Mucosa of descending colon (tissue), 3 donors: ENCODE data around the gene SLC37A1. TPM values are rescaled to one million over a fixed set of nuclear protein-coding genes. Genes with fewer than 3 reads are reported as not detected.
A peak's percentile ranks its signal among the peaks of the same experiment; 100 is the strongest.

Source experiments
- ATAC-seq: fragments of 200-7000 bp; cut with Tn5 transposase; one replicate; pipeline ENCODE4 v1.9.1; 2020; ENCODE audit warnings: mild to moderate bottlenecking, moderate library complexity
- DNase-seq, 3 donors: peaks; one replicate each; pipeline ENCODE4 v3.0.0-alpha.2; 2020
- H3K36me3 ChIP-seq: fragments of 200-600 bp; one replicate; pipeline ENCODE4 v1.8.0; 2021; ENCODE audit warnings: low read depth, mild to moderate bottlenecking
- H3K4me1 ChIP-seq: fragments of 200-600 bp; one replicate; pipeline ENCODE4 v1.8.0; 2021; ENCODE audit warnings: low read depth, mild to moderate bottlenecking
- H3K4me3 ChIP-seq: fragments of 200-600 bp; one replicate; pipeline ENCODE4 v1.8.0; 2021; ENCODE audit warnings: mild to moderate bottlenecking
- H3K9me3 ChIP-seq: fragments of 200-600 bp; one replicate; pipeline ENCODE4 v1.8.0; 2021; ENCODE audit warnings: mild to moderate bottlenecking
- intact Hi-C, 2 donors: fragments of 100-400 bp; cut with DNase I in 1 of 2; cut with micrococcal nuclease in 1 of 2; formaldehyde crosslinking; loops; one replicate each; pipeline versions ENCODE4 v1.11.0 to v1.11.1; 2022; cut with DNase I, micrococcal nuclease
- total RNA-seq, 3 donors: library from RNA; stranded (reverse); fragmentation: NEBNext Ultra II Directional in 2 of 3; extraction: Animal tissue kit (Norgen Biotek cat#: 25700) in 2 of 3; gene quantifications; one replicate each; pipeline versions ENCODE4 v1.2.1 to v1.2.4, GENCODE V29; 2021 to 2023
- TF ChIP-seq, protein P1 (sequence below): fragments of 200-600 bp; IDR thresholded peaks from one replicate; pipeline ENCODE4 v1.8.0; 2022; ENCODE audit warnings: antibody characterized with exemption, mild to moderate bottlenecking
- donor health status: DM: no; HTN: no; CAD: no; lungs with moderate emphysema.
- donor health status: DM: no; HTN: no; CAD: no.
- donor health status: DM: no; HTN: yes; CAD: no.

SLC37A1 gene
- total RNA-seq, 3 donors from 2014 or later: 52.3 to 179 (median 92.3) TPM

DNA sequence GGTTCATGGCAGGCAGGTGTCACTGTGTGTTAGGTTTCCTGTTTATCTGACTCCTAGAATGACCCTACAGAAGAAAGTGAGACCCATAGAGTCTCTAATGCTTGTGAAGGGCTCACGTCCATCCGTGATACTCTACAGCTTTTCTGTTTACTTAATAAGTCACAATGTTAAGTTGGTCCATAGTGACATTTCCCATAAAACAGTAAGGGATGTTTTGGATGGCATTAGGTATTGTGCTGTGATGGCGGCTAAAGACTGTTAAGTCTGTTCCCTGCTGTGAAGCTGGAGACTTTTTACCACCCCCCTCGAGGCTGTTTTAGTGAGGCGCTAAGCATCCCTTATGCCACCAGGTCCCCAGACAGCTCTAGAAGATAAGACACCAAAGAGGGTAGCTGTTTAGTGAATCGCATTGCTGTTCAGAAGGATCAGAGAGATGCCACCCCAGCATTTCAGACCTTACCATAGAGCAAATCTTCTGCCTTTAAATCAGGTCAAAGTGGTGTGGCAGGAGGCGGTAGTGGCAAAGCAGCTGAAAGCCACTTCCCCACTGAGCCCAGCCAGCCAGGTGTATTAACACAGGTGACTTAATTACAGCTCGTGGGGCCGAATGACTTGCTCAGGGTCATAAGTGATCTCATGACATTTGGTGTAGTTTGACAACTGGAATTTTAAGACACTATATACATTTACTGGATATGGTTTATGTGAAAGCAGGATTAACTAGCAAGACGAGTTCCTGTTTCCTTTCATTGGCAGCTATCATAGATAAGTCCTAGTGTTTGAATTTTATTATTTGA is 25.0 kb downstream of the SLC37A1 start:
- Histone ChIP-seq H3K4me3 (no peak overlapping the region), H3K4me1 (peaks cover 16% of the 10 kb centered on the region), H3K9me3 (no peaks in the 10 kb centered on the region), H3K36me3 (no peaks in the 10 kb centered on the region)
- intact Hi-C loops: no loop called here
- TF ChIP-seq, protein P1, sequence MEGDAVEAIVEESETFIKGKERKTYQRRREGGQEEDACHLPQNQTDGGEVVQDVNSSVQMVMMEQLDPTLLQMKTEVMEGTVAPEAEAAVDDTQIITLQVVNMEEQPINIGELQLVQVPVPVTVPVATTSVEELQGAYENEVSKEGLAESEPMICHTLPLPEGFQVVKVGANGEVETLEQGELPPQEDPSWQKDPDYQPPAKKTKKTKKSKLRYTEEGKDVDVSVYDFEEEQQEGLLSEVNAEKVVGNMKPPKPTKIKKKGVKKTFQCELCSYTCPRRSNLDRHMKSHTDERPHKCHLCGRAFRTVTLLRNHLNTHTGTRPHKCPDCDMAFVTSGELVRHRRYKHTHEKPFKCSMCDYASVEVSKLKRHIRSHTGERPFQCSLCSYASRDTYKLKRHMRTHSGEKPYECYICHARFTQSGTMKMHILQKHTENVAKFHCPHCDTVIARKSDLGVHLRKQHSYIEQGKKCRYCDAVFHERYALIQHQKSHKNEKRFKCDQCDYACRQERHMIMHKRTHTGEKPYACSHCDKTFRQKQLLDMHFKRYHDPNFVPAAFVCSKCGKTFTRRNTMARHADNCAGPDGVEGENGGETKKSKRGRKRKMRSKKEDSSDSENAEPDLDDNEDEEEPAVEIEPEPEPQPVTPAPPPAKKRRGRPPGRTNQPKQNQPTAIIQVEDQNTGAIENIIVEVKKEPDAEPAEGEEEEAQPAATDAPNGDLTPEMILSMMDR: no peak
- DNase-seq (no peak), ATAC-seq (peak; percentile 53)

GRCh38 chr21:42539342-42539741 is 25.7 kb downstream of the SLC37A1 start:
- DNase-seq: no peak
- H3K4me3 ChIP-seq: no peak overlapping the region
- no peak for ATAC-seq
- intact Hi-C loops: no loop called here
- H3K36me3 ChIP-seq: no peaks in the 10 kb centered on the region
- TF ChIP-seq, protein P1: no peak
- H3K9me3 ChIP-seq: no peaks in the 10 kb centered on the region
- H3K4me1 ChIP-seq: peaks cover 15% of the 10 kb centered on the region

- Histone ChIP-seq H3K4me3 (no peak overlapping the region), H3K36me3 (no peaks in the 10 kb centered on the region), H3K4me1 (peaks cover 9% of the 10 kb centered on the region), H3K9me3 (no peaks in the 10 kb centered on the region)
- ATAC-seq (no peak), DNase-seq (no peak)
- TF ChIP-seq, protein P1: no peak
- intact Hi-C loops: no loop called here
These were observed 26.3 kb downstream of the SLC37A1 start for GRCh38 chr21:42539931-42540343.

- DNase-seq (no peak), ATAC-seq (no peak)
- TF ChIP-seq, protein P1: no peak
- intact Hi-C loops: no loop called here
- peaks cover 4% of the 10 kb centered on the region for H3K4me1 ChIP-seq
- H3K9me3 ChIP-seq: no peaks in the 10 kb centered on the region
- H3K36me3 ChIP-seq: no peaks in the 10 kb centered on the region
- H3K4me3 ChIP-seq: no peak overlapping the region
These were observed 26.7 kb downstream of the SLC37A1 start for GRCh38 chr21:42540396-42540795.

DNA sequence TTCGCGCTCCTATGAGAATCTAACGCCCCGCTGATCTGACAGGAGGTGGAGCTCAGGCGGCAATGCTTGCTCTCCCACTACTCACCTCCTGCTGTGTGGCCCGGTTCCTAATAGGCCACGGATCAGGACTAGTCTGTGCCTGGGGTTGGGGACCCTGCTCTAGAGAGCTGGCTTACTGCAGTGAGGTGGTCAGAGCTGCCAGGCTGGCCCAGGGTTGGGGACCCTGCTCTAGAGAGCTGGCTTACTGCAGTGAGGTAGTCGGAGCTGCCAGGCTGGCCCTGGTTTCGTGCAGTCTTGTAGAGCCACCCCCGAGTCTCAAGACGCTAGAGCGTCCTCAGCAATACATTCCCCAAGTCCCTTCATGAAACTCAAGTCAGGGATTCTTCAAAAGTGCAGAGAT is 27.5 kb downstream of the SLC37A1 start:
- no peaks in the 10 kb centered on the region for H3K36me3 ChIP-seq
- no peak for ATAC-seq
- H3K4me1 ChIP-seq: no peaks in the 10 kb centered on the region
- TF ChIP-seq, protein P1: no peak
- no peak overlapping the region for H3K4me3 ChIP-seq
- intact Hi-C loops: no loop called here
- no peak for DNase-seq
- H3K9me3 ChIP-seq: no peaks in the 10 kb centered on the region
